Measurements from ENCODE around the gene DTNB.

DTNB gene

DNA sequence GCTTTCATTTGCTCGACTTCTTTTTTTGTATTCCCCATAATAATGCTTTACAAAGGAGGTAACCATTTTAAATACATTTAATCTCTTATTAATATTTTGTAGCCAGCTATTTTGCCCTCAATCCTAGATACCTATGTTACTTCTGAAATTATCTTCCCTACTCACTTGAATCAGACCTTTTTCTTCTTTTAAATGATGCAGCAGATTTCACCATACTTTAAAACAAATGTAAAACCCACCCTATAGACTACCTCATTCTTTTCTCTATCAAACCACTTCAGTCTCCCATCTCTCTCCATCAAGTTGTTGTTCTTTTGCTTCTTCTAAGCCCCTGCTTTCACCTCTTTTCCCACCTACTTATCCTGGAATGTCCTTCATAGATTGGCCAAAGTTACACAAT, 180.2 kb downstream of the DTNB start:
- FAIRE-seq: no peak

DNA sequence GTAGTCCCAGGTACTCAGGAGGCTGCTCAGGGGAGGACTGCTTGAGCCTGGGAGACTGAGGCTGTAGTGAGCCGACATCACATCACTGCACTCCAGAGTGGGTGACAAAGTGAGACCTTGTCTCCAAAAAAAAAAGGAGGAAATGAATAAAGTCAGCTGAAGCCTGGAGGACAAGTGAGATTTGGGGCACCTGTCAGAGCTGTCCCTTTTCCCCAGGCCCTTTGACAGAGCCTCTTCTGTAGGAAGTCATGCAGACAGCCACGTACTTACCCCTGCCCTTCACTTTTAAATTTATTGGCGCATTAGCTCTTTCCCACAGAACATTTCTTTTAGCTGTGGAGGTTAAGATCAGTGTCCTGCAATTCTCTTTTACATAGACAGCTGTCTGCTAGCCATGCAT, 180.7 kb downstream of the DTNB start:
- no peak for FAIRE-seq

DNA sequence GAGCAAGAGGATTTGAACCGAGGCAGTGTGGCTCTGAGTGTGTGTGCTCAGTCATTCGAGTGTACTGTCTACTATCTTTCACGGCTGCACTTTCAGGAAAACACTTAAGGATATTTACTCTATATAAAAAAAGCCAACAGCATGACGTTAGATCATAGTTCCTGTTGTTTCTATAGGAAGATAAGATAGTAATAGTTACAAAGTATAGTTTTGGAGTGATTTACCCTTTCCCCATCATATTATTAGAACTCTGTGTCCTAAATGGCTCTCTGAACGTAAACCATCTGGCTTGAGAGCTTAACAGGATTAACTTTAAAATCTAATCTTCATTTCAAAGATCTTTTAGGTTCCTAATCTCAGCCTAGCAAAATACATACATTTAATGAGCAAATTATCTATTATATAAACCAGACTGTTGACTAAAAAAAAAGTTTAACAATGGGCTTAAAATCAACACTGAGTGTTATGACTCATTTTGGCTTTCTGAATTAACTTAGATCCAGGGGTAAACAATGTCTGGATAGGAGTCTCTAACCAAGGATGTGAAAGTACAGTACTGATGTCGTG, 181.3 kb downstream of the DTNB start:
- no peak for FAIRE-seq

DNA sequence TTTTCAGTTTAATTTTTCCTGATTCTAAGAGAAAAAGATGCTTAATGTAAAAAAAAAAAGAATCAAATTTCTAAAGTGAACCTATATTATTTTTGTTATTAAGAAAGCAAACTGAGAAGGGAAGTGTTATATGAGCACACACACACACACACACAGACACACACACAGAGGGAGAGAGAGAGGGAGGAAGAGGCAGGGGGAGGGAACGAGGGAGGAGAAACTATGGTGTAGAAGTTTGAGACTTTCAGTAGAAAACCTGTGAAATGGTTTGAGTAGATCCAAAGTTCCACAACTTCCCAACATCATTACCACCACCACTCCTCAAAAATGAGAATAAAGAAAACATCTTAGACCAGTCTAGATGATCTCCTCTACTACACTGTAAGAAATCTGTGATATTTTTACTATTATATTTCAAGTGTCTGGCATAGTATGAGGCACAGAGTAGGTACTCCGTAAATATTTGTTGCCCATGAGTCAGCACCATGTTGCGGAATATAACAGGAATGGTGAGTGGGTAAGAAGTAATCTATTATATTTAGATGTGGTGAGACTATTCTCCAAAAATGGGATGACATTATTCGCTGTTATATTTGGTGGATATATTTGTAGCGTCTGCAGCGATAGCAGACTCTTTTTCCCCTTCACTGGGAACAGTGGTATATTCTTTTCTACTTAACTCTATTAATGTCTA, 182.2 kb downstream of the DTNB start:
- FAIRE-seq: no peak

DNA sequence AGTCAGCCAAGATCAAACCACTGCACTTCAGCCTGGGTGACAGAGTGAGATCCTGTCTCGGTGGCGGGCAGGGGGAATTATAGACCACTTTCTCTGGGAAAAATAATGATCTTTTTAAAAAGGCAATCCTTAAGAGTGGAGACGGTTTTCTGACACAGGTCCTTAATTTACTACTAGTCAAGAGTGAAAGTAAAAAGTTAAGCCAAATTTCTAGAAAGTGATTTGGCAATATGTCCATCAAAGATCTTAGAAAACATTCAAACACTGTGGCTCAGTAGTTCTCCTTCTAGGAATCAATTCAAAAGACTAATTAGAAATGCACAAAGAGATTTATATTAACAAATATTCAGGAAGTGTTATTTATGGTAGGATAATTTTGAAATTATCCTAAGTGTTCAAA, 183.2 kb downstream of the DTNB start:
- FAIRE-seq: no peak

DNA sequence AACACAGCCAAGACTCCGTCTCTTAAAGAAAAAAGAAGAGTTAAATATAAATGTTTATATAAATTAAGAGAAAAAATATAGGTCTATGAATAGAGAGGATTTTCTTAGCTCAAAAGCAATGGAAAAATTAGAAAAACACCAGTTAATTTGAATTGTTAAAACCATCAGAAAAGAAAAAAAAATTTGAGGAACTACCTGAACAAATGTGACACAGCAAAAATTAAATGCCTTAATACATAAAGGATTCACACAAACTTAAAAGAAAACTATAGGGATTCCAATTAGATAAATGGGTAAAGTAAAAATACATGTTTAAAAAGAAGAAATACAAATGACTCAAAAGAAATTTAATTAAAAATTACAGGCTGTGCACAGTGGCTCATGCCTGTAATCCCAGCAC, 183.7 kb downstream of the DTNB start:
- FAIRE-seq: no peak

DNA sequence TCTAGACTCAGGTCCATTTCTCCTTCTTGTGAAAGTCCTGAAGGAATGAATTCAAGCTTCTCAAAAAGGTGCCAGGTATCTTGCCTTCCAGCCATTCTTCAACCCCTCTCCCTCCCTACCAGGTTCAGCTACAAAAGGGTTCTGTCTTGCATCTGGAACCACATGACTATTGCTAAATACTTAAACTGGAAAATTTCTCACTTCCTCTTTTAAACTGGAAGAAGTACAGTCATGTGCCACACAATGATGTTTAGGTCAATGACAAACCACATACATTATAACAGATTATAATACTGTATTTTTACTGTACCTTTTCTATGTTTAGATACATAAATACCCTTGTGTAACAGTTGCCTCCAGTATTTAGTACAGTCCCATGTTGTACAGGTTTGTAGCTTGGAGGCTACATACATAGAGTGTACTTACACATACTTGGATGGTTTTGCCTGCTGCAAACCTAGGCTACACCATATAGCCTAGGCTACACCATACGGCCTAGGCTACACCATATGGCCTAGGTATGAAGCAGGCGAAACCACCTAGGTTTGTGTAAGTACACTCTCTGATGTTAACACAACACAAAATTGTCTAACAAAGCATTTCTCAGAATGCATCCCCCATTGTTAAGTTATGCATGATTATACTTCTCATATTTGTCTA, 189.6 kb downstream of the DTNB start:
- no peak for FAIRE-seq

DNA sequence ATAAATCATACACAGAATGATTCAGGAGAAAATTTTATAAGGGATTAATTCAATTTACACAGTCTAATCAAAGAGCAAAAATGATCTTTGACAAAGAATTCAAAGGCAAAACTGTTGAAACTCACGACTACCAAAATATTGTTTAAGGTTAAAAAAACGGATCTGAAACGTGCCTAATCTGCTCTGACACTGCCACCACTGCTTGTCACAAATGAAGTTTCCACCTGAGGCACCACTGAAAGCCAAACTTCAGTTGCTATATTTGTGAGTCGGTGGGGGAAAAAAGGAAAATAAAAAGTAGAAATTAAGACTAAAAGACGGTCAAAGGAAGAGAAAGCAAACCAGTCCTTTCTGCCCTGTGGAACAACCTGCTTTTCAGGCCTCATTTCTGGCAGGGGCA, 191.0 kb downstream of the DTNB start:
- FAIRE-seq: no peak

DNA sequence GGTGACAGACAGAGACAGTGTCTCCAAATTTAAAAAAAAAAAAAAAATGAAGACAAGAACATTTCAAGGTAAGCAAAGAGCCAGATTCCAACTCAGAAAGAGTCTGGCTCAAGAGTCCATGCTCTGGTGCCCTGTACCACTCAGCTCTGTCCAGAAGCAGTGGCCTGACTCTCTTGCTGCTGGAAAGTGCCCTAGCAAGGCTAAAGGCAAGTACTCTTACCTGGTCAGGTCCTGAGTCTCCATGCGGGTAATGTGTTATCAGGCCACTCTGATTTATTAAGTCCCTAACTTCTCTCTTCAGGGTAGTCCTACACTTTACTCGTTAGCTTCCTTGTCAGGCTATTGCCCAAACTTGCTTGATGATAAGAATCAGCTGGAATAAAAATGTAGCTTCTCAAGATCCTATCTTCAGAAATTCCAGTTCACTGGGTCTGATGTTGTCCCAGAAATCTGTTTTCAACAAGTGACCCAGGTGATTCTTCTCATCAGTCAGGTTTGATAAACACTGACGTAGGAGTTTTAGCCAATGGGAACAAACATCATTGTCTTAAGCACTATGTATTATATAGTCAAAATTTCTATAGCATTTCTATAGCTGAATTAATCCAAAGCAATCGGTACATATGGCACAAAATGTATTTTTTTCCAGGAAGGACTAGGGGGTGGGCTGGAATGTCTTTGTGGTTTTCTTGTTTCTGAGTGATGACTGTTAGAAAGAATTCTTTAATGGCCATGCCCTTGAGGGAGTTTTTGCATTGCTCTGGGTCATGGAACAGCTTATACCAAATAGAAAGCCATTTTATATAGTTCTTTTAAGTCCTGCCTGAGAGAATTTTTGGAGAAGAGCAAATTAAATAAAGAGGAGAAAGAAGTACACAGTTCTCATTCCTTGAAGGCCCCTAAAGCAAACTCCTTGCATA, 191.7 kb downstream of the DTNB start:
- no peak for FAIRE-seq

DNA sequence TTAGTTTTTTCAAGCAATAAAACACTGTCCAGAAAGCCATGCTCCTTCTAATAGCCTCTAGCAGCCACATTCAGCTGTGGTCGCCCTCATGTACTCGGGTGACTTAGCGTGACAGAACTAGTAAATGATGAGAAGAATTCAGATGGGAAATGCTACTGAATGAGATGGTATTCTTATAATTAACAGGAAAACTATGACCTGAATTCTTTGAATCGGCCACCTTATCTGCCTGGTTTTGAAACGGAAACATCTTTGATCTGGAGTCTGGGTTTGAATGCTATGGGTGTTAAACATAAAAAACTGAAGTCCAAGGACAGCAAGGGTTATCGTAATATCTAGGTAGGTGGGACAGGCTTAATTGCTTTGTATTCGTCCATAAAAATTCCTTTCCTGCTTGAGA, 192.8 kb downstream of the DTNB start:
- FAIRE-seq: no peak

DNA sequence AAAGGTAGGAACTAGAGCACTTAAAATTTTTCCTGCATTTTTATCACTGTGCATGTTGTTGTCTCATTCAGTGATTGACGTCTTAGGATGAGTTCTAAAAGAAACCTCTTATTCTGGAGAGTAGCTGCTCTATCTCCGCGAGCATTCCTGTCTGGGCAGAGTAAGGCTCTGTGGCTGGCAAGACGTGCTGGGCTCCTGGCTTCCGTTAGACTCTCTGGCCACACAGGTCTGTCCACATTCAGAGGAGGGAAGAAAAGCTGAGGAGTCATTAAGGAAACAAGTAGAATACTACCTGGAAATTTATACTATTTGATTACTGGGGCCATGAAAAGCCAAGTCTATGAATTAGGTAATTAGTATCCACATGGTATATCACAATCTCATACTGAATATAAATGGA, 193.6 kb downstream of the DTNB start:
- no peak for FAIRE-seq

DNA sequence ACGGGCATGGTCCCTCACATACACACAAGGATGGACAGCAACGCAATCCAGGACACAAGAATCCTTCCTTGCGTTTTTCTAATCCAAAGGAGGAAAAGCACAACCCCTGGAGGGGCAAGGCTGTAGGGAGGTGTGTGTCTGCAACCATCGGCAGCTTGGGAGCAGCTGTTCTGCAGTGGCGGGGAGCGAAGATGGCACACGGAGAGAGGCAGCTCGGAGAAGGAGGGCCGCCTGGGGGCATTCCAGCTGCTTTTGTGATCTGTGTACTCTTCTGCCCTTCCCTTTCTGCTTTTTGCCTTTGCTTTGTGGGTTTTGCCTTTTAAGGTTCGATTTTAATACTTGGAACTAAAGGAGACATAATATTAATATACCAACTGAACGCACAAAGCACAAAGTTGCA, 194.6 kb downstream of the DTNB start:
- no peak for FAIRE-seq

DNA sequence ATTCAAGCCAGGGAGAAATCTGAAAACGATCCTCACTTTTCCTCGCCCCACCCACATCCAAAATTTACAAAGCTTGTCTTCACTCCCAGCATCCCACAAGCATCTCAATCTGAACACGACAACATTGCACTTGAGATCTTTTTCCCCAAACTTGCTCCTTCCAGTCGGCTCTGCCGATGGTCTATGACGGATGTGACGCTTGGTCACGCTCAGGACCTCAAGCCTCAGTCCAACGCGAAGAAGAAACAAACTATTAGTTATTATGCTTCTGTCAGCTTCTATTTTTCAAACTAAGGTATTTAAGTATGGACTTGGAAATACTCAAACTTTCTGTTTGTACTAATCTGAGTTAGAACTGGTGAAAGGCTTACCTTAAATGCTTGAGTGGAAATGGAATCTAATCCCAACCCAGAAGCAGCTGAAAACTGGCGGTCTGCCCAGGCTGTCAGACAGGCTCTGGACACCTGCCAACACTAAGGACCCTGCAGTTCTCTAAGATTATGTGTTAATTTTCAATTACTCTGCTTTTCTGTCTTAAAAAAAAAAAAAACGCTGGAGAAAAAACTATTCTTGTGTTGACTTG, 199.5 kb downstream of the DTNB start:
- no peak for FAIRE-seq

DNA sequence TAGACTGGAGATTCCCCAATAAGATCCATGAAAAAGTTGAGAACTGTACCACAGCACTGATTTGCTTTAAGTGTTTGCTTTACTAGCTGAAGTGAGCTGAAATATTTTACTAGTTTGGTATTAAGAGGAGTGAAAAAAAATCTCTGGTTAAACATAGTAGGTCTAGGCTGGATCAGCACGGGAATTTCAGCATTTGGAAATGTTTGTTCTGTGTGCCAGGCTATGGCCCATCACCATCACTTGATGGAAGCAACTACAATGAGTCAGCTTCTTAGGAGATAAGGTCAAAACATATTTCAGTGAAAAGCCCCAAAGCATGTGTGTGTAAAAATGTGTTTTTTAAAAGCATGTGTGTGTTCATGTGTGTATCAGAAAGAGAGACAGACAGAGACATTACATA, 200.2 kb downstream of the DTNB start:
- no peak for FAIRE-seq

DNA sequence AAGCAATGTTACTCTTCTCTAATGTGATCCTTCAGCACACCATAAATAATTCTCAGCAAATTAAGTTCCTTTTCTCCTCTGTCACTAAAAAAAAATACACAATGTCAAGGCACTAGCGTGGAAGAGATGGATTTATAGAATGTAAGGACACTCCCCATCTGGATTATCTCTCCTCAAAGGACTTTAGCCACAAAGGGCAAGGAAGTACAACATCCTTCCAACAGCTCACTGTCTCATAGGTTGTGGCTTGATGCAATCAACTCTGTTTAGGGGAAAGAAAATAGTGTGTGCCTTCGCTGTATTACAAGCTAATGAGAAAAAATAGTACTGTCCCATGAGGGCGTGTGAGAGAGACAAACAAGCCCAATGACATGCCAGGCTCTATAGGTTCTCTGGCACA, 202.6 kb downstream of the DTNB start:
- no peak for FAIRE-seq

DNA sequence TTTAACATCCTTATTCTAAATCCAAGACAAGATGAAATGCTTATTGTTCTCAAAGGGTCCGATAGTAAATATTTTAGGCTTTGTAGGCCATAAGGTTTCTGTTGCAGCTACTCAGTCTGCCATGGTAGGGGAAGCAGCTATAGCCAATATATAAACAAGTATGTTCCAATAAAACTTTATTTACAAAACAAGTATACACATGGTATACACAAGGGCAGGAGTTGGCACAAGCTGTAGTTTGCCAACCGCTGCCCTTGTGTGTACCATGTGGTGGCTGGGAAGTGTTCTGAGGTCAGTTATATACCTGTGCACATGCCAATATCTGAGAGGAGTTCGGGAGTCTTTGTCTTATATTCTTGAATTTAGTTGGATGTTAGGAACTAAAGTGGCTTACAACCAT, 205.6 kb downstream of the DTNB start:
- FAIRE-seq: no peak

DNA sequence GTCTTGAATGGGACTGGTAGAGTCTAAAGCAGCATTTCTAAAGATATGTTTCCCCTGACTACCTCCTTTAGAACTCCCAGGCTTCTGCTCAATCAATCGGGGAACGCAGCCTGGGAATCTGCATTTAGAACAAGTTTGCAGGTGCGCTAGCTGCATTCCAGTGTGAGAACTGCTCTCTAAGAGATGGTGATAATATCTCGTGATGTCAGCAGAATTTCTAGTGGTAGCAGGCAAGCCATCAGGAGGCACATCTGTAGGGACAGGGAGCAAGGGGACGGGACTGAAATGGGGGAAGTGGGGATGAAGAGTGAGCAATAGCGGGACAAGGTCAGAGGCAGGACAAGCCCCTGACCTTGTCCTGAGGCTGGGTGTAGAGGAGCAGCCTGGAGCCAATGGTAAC, 211.4 kb downstream of the DTNB start:
- FAIRE-seq: no peak

DNA sequence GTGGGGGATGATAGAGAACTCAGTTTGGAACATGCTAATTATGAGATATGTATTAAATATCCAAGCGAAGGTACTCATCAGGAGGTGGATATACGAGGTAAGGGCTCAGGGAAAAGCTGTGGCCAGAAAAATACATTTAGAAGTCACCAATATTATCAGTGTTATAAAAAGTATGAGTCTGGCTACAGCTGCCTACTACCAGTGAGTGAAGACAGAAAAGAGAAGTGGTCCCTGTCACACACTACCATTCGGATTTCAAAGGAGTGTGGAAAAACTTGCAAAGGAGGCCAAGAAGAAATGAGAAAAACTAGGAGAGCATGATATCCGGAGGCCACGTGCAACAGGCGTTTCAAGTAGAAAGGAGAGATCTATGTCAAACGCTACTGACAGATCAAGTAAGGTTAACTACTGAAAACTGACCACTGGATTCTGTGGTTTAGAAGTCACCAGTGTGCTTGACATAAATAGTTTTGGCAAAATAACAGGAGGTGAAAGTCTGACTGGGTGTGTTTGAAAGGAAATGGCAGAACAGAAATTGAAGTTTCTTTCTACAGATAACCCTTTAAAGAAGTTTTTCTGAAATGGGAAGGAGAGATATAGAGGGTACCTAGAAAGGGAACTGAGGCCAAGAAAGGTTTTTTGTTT, 213.0 kb downstream of the DTNB start:
- FAIRE-seq: no peak

DNA sequence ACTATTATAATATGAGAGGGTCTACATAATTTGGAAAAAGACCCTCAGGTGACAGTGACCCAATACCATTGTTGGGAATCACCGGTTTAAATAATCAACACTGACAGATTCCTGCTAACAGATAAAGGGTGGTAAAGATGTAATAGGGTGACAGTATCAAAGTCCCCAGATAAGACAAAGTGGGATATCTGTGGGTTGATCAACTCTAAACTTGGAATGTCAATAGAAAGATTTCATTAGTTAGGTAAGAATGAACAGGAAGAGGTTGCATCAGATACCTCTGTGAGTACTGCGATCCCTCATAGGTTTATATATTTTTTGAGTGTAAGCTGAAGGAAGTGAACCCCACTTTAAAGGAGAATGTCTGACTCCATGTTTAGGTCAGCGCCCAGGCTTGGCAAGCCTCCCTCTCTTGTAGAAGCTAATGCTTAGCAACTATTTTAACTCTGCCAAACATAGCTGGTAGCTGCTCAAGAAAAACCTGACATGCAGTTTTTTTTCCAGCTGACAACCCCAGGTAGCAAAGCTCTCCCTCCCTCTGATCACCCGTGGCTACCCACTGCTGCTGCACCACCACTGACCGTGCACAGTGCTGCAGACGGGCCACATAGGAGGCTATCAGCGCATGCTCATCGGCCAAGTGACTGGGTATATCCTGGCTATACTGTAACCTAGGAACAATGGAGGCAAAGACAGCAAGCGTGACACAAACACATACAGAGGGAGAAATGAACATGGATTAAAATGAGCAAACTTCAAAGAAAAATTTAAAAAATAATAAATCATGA, 218.4 kb downstream of the DTNB start:
- FAIRE-seq: no peak

DNA sequence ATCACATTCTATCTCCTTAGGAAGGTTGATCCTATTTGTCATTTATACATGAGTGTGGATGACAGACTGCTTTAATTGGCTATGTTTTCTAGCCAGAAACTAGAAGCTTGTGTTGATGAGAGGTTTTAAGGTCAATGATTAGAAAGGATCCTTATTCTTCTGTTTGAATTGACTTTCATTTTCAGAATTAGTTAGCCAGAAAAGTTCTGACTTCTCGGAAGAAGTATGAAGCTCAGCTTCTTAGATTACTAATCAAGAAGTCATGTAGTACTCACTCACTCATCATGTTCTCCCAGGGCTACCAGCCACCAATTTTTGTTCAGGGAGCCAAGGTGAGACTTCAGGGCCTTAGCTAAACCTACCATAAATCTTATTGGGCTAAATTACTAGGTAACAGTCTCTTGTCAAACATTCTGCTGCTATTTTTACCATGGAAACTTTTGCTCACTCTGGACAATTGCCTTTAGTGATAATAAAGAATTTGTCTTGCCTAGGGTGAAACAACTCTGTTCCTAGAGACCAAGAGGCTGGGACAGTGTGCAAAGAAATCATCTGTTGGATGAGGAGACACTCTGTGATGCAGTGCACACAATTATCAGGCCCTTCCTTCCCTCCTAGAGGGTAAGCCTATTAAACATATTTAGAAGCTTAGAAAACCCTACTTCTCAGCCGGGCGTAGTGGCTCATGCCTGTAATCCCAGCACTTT, 220.0 kb downstream of the DTNB start:
- no peak for FAIRE-seq

DNA sequence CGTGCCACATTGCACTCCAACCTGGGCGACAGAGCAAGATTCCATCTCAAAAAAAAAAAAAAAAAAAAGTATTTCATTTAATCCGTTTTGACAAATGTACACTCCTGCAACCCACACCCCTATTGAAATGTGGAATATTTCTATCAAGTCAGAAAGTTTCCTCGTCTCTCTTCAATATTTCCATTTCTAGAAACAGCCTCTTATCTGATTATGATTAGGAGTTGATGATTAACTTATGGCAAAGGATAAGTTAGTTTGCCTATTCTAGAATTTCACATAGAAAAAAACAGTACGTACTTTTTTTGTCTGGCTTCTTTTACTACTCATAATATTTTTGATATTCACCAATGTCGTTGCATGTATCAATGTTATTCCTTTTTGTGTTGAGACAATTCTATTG, 224.6 kb downstream of the DTNB start:
- no peak for FAIRE-seq

Measured in endometrium (tissue), 2 donors.